ENCODE measurements around the gene ERC2. TPM values are rescaled to one million over a fixed set of nuclear protein-coding genes. Genes with fewer than 3 reads are reported as not detected.

ERC2 gene
- total and polyA plus RNA-seq, 2 of the 8 experiments (the other 6 are each of a cell fraction or from before 2014, with no cell fraction given): 16.4 to 22.8 TPM

- Histone ChIP-seq H3K27ac (ENCODE audit: low read depth, low read length) (no peak overlapping the region), H3K79me2 (ENCODE audit: control insufficient read depth in 1 of 2, insufficient read depth in 2 of 2, low read length in 2 of 2) (no peaks in the 10 kb centered on the region), H3K4ac (replicated peaks; ENCODE audit: insufficient read length, low read depth, low read length) (no peak overlapping the region), H3K27me3 (replicated peaks in 1 of 4; ENCODE audit: control insufficient read depth in 3 of 4, extremely low read depth in 1 of 4, insufficient read depth in 3 of 4, low read length in 3 of 4) (no peaks in the 10 kb centered on the region), H3K9me3 (ENCODE audit: insufficient read depth in 2 of 2, low read depth in 1 of 2, low read length in 1 of 2) (no peaks in the 10 kb centered on the region), H4K91ac (replicated peaks; ENCODE audit: insufficient read length, low read length) (no peak overlapping the region), H3K23ac (ENCODE audit: insufficient read length) (no peak overlapping the region), H3K18ac (ENCODE audit: extremely low read depth, low read length) (no peak overlapping the region), H2BK20ac (ENCODE audit: low read length) (no peak overlapping the region), H2BK15ac (ENCODE audit: low read length) (no peak overlapping the region), H2AFZ (ENCODE audit: low read length) (no peak overlapping the region), H3K23me2 (ENCODE audit: low read depth, low read length) (no peaks in the 10 kb centered on the region), H3K9ac (replicated peaks in 1 of 4; ENCODE audit: extremely low read depth in 1 of 4, low read depth in 3 of 4, low read length in 3 of 4) (no peak overlapping the region), H4K8ac (ENCODE audit: extremely low read depth, insufficient read depth, low read length) (no peak overlapping the region), H3K4me2 (ENCODE audit: insufficient read depth in 1 of 2, low read depth in 2 of 2, low read length in 2 of 2) (no peak overlapping the region), H3K56ac (replicated peaks; ENCODE audit: insufficient read length, low read depth, low read length) (no peak overlapping the region), H2BK5ac (ENCODE audit: low read depth, low read length) (no peak overlapping the region), H3K4me1 (replicated peaks in 1 of 4; ENCODE audit: control insufficient read depth in 3 of 4, insufficient read depth in 4 of 4, low read length in 3 of 4) (no peaks in the 10 kb centered on the region), H3K79me1 (ENCODE audit: low read depth, low read length) (no peaks in the 10 kb centered on the region), H2BK120ac (replicated peaks; ENCODE audit: low read depth, low read length) (no peak overlapping the region), H2AK5ac (ENCODE audit: low read depth, low read length) (no peak overlapping the region), H3K36me3 (ENCODE audit: control insufficient read depth in 2 of 4, insufficient read depth in 4 of 4, low read length in 3 of 4) (peaks cover 0 to 5% (median 0%) of the 10 kb centered on the region in 4 experiments; a peak in 1 of 8 replicates), H4K20me1 (replicated peaks in 1 of 2; ENCODE audit: control insufficient read depth in 1 of 2, insufficient read depth in 2 of 2, low read length in 2 of 2) (no peaks in the 10 kb centered on the region), H4K5ac (ENCODE audit: insufficient read length, low read depth, low read length) (no peak overlapping the region), H3K4me3 (ENCODE audit: extremely low read depth in 1 of 4, insufficient read depth in 2 of 4, low read depth in 3 of 4, low read length in 4 of 4) (no peak overlapping the region), H2BK12ac (ENCODE audit: low read depth, low read length) (no peak overlapping the region), H3K14ac (ENCODE audit: insufficient read length) (no peak overlapping the region)
- WGBS, 2 experiments (ENCODE audit: extremely low coverage in 1 of 2, insufficient coverage in 1 of 2, insufficient read length in 1 of 2, insufficient replicate concordance in 2 of 2, low coverage in 1 of 2, low lambda C conversion rate in 2 of 2, missing lambda C conversion rate in 1 of 2): 97% methylated on average over 18 of the region's 18 CpGs; no CpG with 5 or more reads in 1 of the 2 experiments
- FAIRE-seq (no peak), DNase-seq (ENCODE audit: low read depth in 1 of 2, low spot score in 2 of 2) (no peak)
- POLR2A ChIA-PET (ENCODE audit: partially characterized antibody): no interaction called here
- CTCF ChIA-PET (ENCODE audit: partially characterized antibody): interaction anchor here (1.4 to 3.4 kb wide), 4 partner anchors 52 to 68 kb away, joined by 3 to 21 read pairs (median 7); no protein-coding TSS in a partner anchor
- no peak for TF ChIP-seq NANOG (IDR thresholded peaks at IDR 0.05; ENCODE audit: insufficient read depth, low read depth, low read length, poor library complexity, severe bottlenecking)
- TF ChIP-seq ATF2 (IDR thresholded peaks at IDR 0.05; ENCODE audit: low read length): no peak
- no peak for TF ChIP-seq POLR2A (IDR thresholded peaks at IDR 0.05; ENCODE audit: control extremely low read depth in 1 of 2, low read depth in 2 of 2, low read length in 2 of 2)
- TF ChIP-seq SRF (IDR thresholded peaks at IDR 0.05; ENCODE audit: low read depth, low read length): no peak
- peak; percentile 30; the same call in 1 of the 2 replicates for TF ChIP-seq USF2 (IDR thresholded peaks at IDR 0.05; ENCODE audit: low read length)
These were observed 59.5 kb downstream of the ERC2 start for GRCh38 chr3:56408761-56409196.

Data from H1 (cell line).